ENCODE measurements around the gene XIST. TPM values are rescaled to one million over a fixed set of nuclear protein-coding genes. Genes with fewer than 3 reads are reported as not detected.
A peak's percentile ranks its signal among the peaks of the same experiment; 100 is the strongest.
"Not testable (repeated sequence)": the region's sequence is repeated elsewhere in the genome, so short reads cannot be mapped to it uniquely, and the experiment has no call there.

XIST gene
- polyA plus RNA-seq (ENCODE audit: insufficient read length) = 0.74 TPM

DNA sequence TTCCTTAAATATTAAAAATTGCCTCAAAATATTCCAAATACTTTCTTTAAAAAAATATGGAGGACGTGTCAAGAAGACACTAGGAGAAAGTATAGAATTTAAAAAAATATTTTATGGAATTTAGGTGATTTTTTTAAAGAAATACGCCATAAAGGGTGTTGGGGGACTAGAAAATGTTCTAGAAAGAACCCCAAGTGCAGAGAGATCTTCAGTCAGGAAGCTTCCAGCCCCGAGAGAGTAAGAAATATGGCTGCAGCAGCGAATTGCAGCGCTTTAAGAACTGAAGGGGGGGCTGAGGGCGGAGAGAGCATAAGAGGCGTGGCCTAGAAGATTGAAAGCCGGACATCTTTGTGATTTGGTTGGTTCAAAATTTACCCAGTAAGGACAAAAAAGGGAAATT is at the start of gene XIST:
Gene XIST (minus strand): TSS at position 248 of the 400 bp plus-strand sequence.
- no peak for DNase-seq

DNA sequence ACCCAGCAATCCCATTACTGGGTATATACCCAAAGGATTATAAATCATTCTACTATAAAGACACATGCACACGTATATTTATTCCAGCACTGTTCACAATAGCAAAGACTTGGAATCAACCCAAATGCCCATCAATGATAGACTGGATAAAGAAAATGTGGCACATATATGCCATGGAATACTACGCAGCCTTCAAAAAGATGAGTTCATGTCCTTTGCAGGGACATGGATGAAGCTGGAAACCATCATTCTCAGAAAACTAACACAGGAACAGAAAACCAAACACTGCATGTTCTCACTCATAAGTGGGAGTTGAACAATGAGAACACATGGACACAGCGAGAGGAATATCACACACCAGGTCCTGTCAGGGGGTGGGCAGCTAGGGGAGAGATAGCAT is 45.8 kb upstream of the XIST start:
- not testable (repeated sequence) for DNase-seq

DNA sequence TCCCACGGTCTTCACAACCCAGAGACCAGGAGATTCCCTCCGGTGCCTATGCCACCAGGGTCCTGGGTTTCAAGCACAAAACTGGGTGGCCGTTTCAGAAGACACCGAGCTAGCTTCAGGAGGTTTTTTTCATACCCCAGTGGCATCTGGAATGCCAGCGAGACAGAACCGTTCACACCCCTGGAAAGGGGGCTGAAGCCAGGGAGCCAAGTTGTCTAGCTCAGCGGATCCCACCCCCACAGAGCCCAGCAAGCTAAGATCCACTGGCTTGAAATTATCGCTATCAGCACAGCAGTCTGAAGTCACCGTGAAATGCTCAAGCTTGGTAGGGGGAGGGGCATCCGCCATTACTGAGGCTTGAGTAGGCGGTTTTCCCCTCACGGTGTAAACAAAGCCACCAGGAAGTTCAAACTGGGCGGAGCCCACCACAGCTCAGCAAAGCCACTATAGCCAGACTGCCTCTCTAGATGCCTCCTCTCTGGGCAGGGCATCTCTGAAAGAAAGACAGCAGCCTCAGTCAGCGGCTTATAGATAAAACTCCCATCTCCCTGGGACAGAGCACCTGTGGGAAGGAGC is 40.1 kb upstream of the XIST start:
- not testable (repeated sequence) for DNase-seq

DNA sequence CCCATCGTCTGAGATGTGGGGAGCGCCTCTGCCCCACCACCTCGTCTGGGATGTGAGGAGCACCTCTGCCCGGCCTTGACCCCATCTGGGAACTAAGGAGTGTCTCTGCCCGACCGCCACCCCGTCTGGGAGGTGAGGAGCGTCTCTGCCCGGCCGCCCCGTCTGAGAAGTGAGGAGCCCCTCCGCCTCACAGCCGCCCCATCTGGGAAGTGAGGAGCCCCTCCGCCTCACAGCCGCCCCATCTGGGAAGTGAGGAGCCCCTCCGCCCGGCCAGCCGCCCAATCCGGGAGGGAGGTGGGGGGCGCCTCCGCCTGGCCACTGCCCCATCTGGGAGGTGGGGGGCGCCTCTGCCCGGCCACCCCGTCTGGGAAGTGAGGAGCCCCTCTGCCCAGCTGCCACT is 29.7 kb upstream of the XIST start:
- DNase-seq = not testable (repeated sequence)

DNA sequence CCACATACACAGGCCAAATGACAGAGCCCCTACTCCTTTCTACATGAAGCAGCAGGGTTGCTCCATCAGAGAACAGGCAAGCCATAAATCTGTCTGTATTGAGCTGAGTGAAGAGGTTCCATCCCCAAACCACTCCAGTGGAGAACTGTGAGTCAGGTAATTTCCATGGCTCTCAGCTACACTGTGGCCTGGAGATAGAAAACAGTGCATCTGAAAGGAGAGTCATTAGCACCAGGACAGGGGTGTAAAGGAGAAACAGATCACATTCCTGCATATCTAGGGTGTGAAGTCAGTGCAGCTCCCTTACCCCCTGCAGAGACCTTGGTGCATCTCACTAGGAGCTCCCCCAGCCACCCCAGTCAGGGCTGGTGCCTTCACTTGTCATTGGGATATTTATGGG is 25.2 kb upstream of the XIST start:
- DNase-seq = no peak

DNA sequence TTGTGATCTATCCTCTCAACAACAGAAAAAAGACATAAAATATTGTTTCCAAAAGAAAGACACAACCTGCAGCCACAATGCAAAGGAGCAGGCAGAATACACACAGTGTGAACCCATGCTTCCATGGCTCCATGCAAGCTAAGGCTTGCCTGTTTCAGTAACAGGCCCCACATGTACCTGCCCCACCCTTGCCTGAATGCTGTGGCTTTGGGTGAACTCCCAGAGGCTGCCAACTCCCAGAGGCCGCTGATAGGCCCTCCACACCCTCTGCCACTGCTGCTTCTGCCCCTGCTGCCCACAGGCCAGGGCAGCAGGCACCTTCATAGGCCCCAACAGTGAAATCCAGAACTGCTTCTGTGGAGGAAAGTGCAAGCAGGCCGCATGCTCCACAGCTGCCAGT is 24.4 kb upstream of the XIST start:
- DNase-seq = no peak

DNA sequence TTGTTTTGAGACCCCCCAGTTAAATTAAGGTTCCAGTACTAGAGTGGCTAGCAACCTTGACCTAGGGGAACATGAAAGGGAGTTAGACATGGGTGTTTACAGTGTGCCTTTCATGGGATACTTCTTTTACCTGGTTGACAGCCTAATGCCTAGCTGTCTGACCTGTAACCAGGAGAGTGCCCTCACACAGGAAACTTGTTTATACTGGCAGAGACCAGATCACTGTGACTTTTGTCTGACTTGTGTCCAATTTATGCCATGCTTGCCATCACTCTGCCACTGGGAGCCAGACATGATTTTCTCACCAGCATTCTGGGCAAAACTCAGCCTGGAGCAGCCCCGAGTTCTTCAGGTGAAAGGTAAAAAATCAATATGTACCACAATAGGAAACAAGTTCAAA is 16.4 kb upstream of the XIST start:
- DNase-seq = no peak

DNA sequence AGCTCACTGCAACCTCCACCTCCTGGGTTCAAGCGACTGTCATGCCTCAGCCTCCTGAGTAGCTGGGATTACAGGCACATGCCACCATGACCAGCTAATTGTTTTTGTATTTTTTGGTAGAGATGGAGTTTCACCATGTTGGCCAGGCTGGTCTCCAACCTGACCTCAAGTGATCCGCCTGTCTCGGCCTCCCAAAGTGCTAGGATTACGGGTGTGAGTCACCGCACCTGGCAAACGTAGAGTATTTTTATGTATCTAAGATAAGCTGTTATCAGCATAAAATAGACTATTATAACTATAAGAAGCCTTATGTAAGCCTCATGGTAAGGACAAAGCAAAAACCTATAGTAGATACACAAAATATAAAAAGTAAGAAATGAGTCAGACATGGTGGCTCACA is 14.6 kb upstream of the XIST start:
- DNase-seq = no peak

DNA sequence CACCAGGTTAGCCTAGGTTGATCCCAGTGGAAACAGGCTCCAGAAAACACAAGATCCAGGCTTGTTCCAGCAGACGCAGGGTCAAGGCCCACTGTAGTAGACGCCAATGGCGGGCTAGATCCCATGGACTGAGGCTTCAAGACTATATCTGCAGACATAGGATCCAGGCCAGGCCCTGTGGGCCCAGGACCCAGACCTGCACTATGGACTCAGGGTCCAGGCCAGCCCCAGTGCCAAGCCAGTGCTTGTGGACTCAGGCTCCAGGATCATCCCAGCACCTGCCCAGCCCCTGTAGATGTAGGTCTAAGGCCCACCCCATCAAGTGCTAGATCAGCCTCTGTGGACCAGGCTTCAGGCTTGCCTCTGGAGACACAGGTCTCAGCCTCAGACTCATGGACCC is 11.3 kb upstream of the XIST start:
- DNase-seq = no peak

DNA sequence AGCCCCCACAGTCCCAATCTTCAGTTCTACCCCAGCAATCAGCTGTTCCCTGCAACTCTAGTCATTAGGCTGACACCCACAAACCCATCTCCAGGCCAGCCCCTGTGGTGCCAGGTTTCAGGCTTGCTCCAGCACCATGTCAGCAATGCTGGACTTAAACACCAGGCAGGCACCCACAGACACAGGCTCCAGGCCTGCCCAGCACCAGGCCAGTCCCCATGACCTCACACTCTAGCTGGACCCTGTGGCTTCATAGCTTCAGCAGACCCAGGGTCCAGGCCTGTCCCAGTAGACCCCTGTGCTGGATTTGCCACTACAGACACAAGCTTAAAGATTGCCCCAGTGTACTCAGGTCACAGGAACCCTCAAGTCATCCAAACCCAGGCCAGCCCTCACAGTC is 10.8 kb upstream of the XIST start:
- DNase-seq = no peak

DNA sequence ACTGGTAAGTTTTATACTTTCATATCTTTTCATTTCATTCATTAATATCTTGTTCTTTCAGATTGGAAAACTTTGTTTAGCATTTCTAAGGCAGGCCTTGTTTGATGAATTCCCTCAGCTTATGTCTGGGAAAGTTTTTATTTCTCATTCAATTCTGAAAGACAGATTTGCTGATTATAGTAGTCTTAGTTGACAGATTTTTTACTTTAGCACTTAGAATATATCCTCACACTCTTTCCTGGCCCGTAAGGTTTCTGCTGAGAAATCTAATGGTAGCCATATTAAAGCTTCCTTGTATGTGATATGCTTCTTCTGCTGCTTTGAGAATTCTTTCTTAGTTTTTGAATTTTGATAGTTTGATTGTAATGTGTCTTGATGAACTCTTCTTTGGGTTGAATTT is 7.1 kb upstream of the XIST start:
- DNase-seq = no peak

DNA sequence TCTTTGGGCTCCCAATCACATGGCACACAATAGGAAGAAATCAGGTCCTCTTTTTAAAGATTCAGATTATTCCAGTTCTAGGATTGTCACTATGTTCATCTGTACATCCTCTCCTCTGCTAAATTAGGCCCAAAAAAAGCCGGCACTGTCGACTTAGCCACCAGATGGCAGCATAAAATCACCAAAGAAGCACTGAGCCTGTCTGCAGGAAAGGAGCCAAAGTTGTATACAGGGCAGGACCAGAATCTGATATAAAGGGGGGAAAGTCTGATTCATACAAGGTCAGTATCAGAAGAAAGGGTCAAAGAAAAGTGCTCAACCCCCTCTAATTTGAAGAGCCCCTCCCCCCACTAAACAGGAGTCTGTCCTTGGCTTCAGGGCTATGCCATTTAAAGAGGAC is 3.0 kb upstream of the XIST start:
- peak; percentile 62 for DNase-seq

DNA sequence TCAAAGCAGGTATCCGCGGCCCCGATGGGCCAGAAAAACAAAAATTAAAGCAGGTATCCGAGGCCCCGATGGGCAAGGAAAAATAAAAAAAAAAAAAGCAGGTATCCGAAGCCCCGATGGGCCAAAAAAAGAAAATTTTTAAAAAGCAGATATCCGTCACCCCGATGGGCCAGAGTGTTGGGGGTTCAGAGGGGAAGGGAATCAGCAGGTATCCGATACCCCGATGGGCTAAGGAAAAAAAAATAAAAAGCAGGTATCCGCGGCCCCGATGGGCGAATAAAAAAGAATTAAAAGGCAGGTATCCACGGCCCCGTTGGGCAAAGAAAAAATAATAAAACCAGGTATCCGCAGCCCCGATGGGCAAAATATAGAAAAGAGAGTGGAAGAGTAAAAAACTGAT is 492 bp downstream of the XIST start:
- DNase-seq = no peak

DNA sequence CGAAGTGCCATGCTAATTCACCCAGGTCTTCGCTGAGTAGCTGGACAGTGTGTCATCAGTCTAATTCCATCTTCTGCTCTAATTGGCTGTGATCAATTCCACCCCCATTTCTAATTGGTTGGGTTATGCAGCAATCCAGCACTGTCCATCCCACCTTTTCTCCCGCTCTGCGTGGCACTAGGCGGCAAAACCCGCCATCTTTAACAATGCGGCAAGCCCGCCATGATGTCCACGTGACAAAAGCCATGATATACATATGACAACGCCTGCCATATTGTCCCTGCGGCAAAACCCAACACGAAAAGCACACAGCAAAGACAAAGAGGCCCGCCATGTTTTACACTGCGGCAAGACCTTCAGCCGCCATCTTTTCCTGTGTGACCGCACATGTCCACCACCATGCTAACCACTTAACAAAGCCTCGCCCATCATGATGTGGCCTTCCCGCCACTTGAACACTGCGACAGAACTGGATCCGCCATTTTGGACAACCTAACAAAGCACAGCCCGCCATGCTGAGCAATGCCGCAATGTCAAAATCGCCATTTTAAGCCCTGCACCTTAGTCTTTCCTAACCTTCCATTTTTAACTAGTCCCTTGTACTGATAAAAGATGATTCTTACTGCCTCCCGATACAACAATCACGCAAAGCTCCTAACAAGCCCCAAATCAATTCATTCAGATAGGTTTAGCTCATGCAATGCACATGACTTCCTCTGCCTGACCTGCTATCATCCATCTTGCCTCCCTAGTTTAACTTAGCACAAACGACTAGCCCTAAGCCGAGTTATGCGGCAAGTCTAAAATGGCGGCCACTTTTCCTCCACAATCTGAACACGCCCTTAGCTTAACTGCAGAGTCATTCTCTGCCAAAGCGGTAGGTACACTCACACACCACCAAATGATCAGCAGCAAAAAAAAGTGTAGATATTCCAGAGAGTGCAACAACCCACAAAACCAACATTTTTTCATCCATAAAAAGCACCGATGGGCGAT is 1.2 kb downstream of the XIST start:
- no peak for DNase-seq

DNA sequence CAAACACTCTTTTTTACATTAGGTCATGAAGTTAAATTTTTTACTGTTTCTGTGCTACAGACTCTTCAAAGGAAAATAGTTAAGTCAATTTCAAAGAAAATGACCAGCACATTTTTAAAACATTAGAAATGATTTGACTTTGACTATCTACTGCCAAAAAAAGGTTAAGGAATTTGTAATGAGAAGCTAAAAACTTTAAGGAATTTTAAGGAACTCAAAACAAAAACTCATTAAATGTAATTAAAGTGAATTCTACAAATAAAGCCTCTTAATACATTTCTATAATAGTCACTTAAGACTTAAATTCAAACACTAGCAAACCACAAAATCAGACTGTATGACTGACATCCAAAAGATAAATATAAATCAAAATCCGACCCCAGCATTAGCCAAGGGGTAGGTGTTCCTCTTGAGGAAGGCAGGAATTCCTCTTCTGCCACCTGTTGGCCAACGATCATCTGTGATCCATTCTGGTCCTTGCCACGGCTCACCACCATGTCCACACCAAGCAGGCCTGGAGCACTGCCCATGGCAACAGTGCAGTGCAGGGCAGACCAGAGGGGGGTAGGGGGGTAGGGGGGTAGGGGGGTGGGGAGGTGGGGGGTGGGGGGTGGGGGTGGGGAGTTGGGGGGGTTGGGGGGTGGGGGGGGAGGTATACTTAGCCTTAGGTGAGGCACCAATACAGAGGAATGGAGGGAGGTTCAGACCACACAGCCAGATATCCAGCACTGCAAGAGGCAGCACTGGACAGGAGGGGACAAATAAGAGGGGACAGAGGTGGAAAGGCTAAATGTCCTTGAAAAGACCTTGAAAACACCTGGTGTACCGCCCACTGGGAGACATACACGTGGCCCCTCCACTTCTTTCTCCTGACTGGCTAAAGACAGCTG is 2.1 kb downstream of the XIST start:
- DNase-seq = no peak

DNA sequence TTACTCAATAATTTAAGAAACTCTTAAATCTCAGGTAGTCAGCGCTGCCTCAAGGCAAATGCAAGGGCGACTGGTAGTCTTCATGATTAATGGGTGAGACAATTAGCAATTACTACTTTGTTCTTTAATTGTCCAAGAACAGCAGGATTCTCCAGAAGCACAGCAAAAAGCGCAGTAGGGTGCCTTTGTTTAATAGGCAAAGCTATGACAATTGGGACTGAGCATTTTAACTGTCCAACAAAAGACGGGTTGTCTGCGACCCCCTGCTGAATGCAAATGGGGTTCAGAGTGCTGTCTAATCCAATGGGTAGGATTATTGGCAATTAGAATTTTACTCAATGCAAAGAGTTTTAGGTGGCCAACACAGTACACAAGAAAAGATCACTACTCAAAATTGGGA is 3.4 kb downstream of the XIST start:
- DNase-seq = no peak

DNA sequence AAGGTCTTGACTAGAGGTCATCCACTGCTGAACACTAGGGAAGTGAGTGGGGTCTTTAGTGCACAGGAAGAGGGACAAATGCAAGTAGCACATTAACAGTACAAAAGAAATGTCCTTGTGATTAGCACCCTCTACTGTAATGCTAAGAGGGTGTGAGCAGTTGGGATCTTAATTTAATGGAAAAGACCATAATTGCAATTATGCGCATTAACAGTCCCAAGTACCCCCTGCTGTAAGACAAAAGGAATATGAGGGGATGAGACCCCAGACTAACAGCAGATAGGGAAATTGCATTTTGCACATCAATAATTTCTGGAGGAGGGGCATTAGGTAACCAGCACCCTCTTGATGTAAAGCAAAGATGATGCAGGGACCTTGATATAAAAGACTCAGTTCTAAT is 4.5 kb downstream of the XIST start:
- DNase-seq = no peak

DNA sequence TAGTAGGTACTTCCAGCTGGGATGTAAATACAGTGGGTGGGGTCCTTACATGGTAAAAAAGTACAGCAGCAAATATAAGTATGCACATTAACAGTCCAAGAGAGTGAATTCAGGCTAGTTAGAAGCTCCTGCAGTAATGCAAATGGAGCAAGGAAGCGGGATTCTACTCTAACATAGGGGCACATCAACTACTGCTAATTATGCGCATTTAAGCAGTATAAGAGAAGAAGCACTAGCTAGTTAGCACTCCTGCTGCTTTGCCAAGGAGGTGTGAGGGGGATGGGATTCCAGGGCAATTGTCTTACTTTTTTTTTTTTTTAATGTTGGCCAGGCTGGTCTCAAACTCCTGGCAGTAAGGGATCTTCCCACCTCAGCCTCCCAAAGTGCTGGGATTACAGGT is 5.4 kb downstream of the XIST start:
- DNase-seq = no peak

DNA sequence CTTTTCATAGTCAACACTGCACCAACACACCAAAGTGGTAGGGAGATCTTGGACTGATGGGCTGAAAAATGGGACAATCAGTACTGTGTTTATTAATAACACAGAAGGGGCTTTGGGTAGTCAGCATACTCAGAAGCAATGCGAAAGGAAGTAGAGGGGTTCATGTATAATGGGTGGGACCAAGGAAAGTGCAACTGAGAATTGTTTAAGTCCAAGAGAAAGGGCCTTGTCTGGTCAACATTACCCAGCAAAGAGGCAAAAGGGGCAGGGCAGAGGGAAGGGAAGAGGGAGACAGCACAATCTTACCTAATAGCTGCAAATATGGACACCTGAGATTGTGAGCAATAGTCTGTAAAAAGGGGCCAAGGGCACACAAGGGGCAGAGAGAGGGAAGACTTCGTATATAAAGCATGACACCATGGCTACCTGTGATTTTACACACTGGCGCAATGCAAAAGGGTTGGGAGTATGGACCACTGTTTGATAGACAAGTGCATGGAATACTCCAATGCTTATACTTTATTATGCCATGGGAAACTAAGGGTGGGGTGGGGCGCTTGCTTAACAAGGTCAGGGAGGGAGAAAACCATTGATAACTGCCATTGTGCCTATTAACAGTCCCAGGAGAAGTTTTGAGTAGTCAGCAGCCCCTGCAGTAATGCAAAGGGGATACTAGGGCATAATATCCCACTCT is 9.8 kb downstream of the XIST start:
- DNase-seq = no peak

DNA sequence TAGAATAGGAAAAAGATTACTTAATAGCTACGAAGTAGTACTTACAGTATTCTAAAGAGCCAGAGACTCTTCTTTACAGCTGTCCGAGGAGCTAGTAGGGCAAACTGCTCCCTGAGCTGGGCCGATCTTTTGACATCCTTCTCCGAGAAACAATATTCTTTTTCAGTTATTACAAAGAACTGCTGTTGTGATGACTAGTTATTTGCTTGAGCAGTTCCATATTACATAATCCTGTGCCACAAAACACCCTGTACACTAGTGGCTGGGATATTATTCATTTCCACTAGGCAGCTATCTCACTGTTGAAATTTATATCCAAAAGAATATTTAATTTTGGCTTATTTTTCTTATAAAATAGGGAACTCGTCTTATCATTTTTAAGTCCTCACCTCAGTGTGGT is 11.2 kb downstream of the XIST start:
- no peak for DNase-seq

DNA sequence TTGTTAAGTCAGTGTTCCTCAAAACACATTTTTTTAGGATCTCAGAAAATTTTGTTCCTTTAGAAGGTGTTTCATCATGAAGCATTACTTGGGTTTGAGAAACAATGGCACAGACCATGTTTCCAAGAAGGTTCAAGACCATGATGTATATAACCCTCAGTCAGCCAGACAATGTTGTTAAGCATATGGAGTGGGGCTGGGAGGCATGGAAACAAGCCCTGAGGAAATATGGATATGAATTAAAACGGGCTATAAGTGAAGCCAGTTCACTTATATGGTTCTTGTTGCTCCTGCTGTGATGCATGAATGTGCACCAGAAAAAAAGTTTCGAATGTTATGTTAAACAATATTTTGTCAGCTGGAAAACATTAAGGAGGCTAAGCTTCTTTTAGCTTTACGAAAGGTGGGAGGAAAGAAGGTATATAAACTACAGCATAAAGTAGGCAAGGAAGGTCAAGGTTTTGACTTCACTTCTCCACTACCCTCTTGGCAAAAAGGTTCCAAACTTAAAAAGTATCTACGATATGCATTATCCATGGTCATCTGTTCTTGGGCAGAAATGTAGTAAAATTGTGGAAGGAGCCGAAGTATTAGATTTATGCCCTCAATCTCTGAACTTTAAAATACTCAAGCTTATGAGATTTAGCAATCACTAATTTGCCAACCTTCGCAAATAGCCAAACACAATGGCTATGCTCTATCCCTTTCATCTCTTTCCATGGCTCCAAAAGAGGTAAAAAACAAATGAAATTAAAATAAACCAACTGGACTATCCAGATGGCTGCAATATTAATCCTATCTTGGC is 12.2 kb downstream of the XIST start:
- no peak for DNase-seq

DNA sequence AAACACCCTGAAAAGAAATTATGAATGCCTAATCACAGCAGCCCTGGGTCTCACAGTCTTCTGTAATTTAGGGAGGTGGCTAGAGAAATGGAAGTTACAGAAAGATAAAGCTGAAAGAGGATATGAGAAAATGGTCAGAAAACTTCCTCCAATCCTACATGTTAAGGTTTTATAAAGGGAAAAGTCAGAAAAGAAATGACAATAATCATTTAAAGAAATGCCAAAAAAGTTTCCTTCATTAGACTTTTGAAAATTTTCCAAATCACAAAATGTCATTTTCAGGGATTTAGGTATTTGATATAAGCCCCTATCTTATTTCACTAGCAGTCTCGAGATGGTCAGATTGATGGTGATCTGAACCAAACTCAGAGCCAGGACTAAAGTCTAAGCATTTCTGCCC is 13.4 kb downstream of the XIST start:
- no peak for DNase-seq

Data from hindlimb muscle (tissue), 1 donor.